ENCODE measurements around the gene OSTF1. TPM values are rescaled to one million over a fixed set of nuclear protein-coding genes. Genes with fewer than 3 reads are reported as not detected.

The OSTF1 gene
- total and polyA plus RNA-seq, 2 donors (not counting 3 experiments of a cell fraction or from before 2014, with no cell fraction given), result 23.5 to 70.9 TPM

- Histone ChIP-seq H3K4me1 (ENCODE audit: control insufficient read depth, extremely low read depth, insufficient read depth, low read length) (no peaks in the 10 kb centered on the region), H3K4me3 (replicated peaks in 1 of 3; ENCODE audit: insufficient read depth in 1 of 3, low read depth in 1 of 3, low read length in 3 of 3) (no peak overlapping the region), H3K9ac (replicated peaks; ENCODE audit: extremely low read depth, insufficient read depth, low read length) (no peak overlapping the region), H3K9me1 (replicated peaks; ENCODE audit: control insufficient read depth, extremely low read depth, insufficient read depth, low read length) (no peaks in the 10 kb centered on the region), H3K36me3 (ENCODE audit: control insufficient read depth in 2 of 2, extremely low read depth in 1 of 2, insufficient read depth in 2 of 2, low read length in 2 of 2) (peaks cover 3 to 4% of the 10 kb centered on the region in 2 experiments), H3K79me2 (ENCODE audit: control insufficient read depth, insufficient read depth, low read length) (no peaks in the 10 kb centered on the region), H3K27ac (ENCODE audit: insufficient read depth, low read depth, low read length) (no peak overlapping the region), H3K4me2 (ENCODE audit: insufficient read depth, low read length) (no peak overlapping the region), H3K9me3 (replicated peaks; ENCODE audit: control insufficient read depth, insufficient read depth, low read length) (no peaks in the 10 kb centered on the region), H2AFZ (ENCODE audit: low read depth, low read length) (no peak overlapping the region), H4K20me1 (replicated peaks; ENCODE audit: control insufficient read depth, extremely low read depth, insufficient read depth, low read length) (no peaks in the 10 kb centered on the region), H3K27me3 (ENCODE audit: control insufficient read depth in 2 of 2, insufficient read depth in 2 of 2, low read length in 2 of 2) (no peaks in the 10 kb centered on the region)
- no TSS peak for BruUV-seq (replicated peaks)
- intact Hi-C loops (cut with micrococcal nuclease), result no loop called here
- dilution Hi-C loops (cut with MboI; ENCODE audit: extremely low pct_ligation_motif_present, low sequenced_read_pairs), result no loop called here
- no peak for FAIRE-seq
- TF ChIP-seq POLR2AphosphoS5 (IDR thresholded peaks at IDR 0.05; ENCODE audit: insufficient read depth, low read depth, low read length) (no peak), FOS (IDR thresholded peaks at IDR 0.05; ENCODE audit: borderline replicate concordance, insufficient read depth, low read length) (no peak), POLR2A (IDR thresholded peaks at IDR 0.05; ENCODE audit: low read depth, low read length) (no peak), MAX (IDR thresholded peaks at IDR 0.05; ENCODE audit: insufficient read depth, insufficient read length) (no peak)
- no peak for DNase-seq (ENCODE audit: low read depth, low spot score)
- ChIA-PET POLR2A (no interaction called here), CTCF (interaction anchor here (1.6 kb wide), 1 partner anchor 29 kb away, joined by 4 read pairs; no protein-coding TSS in a partner anchor)
These were observed 68.5 kb downstream of the OSTF1 start for GRCh38 chr9:75156858-75157257.

- Histone ChIP-seq H3K4me2 (ENCODE audit: insufficient read depth, low read length) (no peak overlapping the region), H3K9me3 (replicated peaks; ENCODE audit: control insufficient read depth, insufficient read depth, low read length) (no peaks in the 10 kb centered on the region), H3K9ac (replicated peaks; ENCODE audit: extremely low read depth, insufficient read depth, low read length) (no peak overlapping the region), H2AFZ (ENCODE audit: low read depth, low read length) (no peak overlapping the region), H3K27ac (ENCODE audit: insufficient read depth, low read depth, low read length) (no peak overlapping the region), H3K27me3 (ENCODE audit: control insufficient read depth in 2 of 2, insufficient read depth in 2 of 2, low read length in 2 of 2) (no peaks in the 10 kb centered on the region), H4K20me1 (replicated peaks; ENCODE audit: control insufficient read depth, extremely low read depth, insufficient read depth, low read length) (no peaks in the 10 kb centered on the region), H3K79me2 (ENCODE audit: control insufficient read depth, insufficient read depth, low read length) (no peaks in the 10 kb centered on the region), H3K4me1 (ENCODE audit: control insufficient read depth, extremely low read depth, insufficient read depth, low read length) (no peaks in the 10 kb centered on the region), H3K4me3 (replicated peaks in 1 of 3; ENCODE audit: insufficient read depth in 1 of 3, low read depth in 1 of 3, low read length in 3 of 3) (no peak overlapping the region), H3K9me1 (replicated peaks; ENCODE audit: control insufficient read depth, extremely low read depth, insufficient read depth, low read length) (no peaks in the 10 kb centered on the region), H3K36me3 (ENCODE audit: control insufficient read depth in 2 of 2, extremely low read depth in 1 of 2, insufficient read depth in 2 of 2, low read length in 2 of 2) (peaks cover 0 to 2% of the 10 kb centered on the region in 2 experiments)
- TF ChIP-seq GATA2 (IDR thresholded peaks at IDR 0.05; ENCODE audit: insufficient read depth, insufficient read length, low read depth, low read length) (no peak), FOS (IDR thresholded peaks at IDR 0.05; ENCODE audit: borderline replicate concordance, insufficient read depth, low read length) (no peak)
- intact Hi-C loops (cut with micrococcal nuclease), result loop anchor here (2.0 to 10.0 kb wide), 2 partner anchors 14 to 206 kb away; partner anchors contain the start of gene C9orf40
- dilution Hi-C loops (cut with MboI; ENCODE audit: extremely low pct_ligation_motif_present, low sequenced_read_pairs), result no loop called here
- no TSS peak for BruUV-seq (replicated peaks)
- ChIA-PET POLR2A (no interaction called here), CTCF (interaction anchor here (0.5 to 2.6 kb wide), 3 partner anchors 13 to 55 kb away, joined by 4 to 11 read pairs (median 8); no protein-coding TSS in a partner anchor)
- no peak for FAIRE-seq
- DNase-seq (ENCODE audit: low read depth, low spot score), result no peak
These were observed 73.0 kb downstream of the OSTF1 start for GRCh38 chr9:75161116-75161857.
